GM12872 (cell line): ENCODE measurements around the gene DGKD.

ENCODE experiments used
- CTCF ChIP-seq: IDR thresholded peaks from 3 replicates; pipeline ENCODE4 v1.5.1; 2011; ENCODE audit warnings: low read depth, mild to moderate bottlenecking, low read length, moderate library complexity; ENCODE audit not compliant: insufficient read depth

DGKD gene

GRCh38 chr2:233329489-233330135 is 24.7 kb upstream of the DGKD start:
- TF ChIP-seq CTCF = no peak

DNA sequence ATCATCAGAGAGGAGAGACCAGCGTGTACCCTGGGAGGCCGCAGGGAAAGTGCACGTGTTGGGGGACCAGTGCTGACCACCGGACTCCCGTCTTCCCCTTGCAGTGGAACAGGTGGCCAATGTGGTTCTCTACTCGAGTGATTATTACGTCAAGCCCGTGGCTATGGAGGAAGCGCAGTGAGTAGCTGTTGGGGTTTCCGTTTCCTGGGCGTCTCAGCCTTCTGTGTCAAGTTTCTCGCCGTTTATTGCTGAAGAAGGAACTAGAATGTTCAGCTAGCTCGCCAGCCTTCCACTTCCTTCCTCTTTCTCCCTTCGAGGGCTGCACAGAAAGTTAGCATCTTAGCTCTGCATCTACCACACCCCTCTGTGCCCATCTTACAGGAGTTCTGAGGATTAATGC is 22.8 kb upstream of the DGKD start:
- TF ChIP-seq CTCF = no peak

DNA sequence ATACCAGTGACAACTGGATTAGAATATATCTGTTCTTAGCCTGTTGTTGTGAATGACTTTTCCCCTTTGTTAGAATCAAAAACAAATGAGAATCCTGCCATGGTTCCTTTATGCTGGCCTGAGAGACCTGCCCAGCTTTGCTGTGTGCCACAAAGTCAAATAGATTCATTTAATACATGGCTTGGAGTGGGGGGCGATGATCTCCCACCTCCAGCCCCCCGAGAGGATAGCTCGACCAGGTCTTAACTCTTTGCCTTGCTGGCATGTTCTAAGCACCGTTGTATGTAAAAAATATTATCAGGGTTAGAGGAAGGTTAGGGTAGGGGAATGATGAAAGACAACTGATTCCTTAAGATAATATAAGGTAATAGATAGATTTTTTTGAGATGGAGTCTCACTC is 22.2 kb upstream of the DGKD start:
- TF ChIP-seq CTCF = no peak

- no peak for TF ChIP-seq CTCF
Observed at GRCh38 chr2:233334915-233335314, 19.4 kb upstream of the DGKD start.

DNA sequence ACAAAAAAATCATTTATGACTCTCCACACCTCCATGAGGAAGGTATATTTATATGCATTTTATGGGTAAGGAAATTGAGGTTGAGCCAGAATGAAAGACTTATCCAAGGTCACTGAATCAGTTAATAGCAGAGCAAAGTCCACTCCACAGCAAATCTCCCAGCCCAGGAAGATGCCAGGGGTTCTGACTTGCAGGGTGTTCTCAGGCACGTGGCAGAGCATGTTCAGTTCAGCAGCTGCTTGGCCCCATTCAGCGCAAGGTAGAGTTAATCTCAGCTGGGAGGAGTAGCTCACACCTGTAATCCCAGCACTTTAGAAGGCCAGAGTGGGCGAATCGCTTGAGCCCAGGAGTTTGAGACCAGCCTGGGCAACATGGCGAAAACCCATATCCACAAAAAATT is 17.8 kb upstream of the DGKD start:
- no peak for TF ChIP-seq CTCF

DNA sequence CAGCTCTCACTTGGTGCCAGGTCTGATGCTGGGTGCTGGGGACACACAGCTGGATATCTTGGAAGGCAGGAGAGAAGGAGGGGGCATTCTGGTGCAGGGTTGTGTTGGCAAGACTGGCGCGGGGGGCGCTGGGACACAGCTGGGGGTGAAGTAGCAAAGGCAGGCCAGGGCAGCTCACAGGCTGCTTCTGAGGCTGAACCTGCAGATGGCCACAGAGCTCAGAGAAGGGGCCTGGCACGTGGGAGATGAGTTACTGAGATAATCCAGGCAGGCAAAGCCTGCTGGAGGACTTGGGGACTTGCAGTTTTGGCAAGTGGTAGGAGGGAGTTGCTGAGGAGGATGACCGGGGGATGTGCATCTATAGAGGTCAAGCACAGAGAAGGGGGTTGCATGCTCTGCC is 16.2 kb upstream of the DGKD start:
- TF ChIP-seq CTCF = no peak

- no peak for TF ChIP-seq CTCF
Observed at GRCh38 chr2:233338812-233339368, 15.4 kb upstream of the DGKD start.

DNA sequence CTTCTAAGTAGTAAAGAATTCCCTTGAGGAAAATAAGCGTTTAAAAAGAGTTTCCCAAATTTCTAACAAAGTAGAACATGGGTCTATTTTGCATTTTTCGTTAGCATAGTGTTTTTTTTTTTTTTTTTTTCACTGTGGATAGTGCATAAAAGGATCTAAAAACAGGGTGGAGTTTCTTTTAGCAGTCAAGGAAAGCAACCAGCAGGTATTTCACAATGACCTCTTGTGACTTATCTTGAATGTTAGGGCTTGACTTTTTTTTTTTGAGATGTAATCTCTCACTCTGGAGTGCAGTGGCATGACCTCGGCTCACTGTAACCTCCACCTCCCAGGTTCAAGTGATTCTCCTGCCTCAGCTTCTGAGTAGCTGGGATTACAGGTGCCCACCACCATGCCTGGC is 14.9 kb upstream of the DGKD start:
- no peak for TF ChIP-seq CTCF
